Cardiac muscle cell (in vitro differentiated cells and primary cell): Measurements from ENCODE around the gene SMIM36. TPM values are rescaled to one million over a fixed set of nuclear protein-coding genes. Genes with fewer than 3 reads are reported as not detected.

ENCODE experiments used
- DNase-seq, 2 donors: peaks; one replicate each; pipeline versions ENCODE4 v3.0.0 to v3.0.0-alpha.2; 2010 to 2017; ENCODE audit warnings: low read depth in 1 of 2, low spot score in 1 of 2
- H3K27ac ChIP-seq: fragments of 200-600 bp; sonication (generic); 2 replicates; pipeline ENCODE4 v1.5.1; 2016
- H3K27me3 ChIP-seq: fragments of 200-600 bp; sonication (generic); 2 replicates; pipeline ENCODE4 v1.6.0; 2016; ENCODE audit warnings: control low read depth
- H3K36me3 ChIP-seq: fragments of 200-600 bp; sonication (generic); 2 replicates; pipeline ENCODE4 v1.5.1; 2016; ENCODE audit warnings: control low read depth
- H3K4me1 ChIP-seq: fragments of 200-600 bp; sonication (generic); 2 replicates; pipeline ENCODE4 v1.8.1; 2017; ENCODE audit warnings: low read depth, mild to moderate bottlenecking, mixed run types
- H3K4me3 ChIP-seq: fragments of 200-600 bp; sonication (generic); 2 replicates; pipeline ENCODE4 v1.5.1; 2016; ENCODE audit warnings: mild to moderate bottlenecking
- H3K9me3 ChIP-seq: fragments of 200-600 bp; sonication (generic); 2 replicates; pipeline ENCODE4 v1.5.1; 2017; ENCODE audit warnings: low read depth, mild to moderate bottlenecking, control low read depth
- polyA plus RNA-seq: library from polyadenylated mRNA; unstranded; fragments of >200 nt; fragmentation: Nextera tagmentation; extraction: Ambion mirVana; gene quantifications from 2 replicates; pipeline ENCODE4 v1.2.1, GENCODE V29; 2016
- total RNA-seq: library from RNA; depleted of rRNA; stranded (reverse); fragments of >200 nt; gene quantifications from 2 replicates; pipeline ENCODE4 v1.2.3, GENCODE V29; 2016
- TF ChIP-seq, protein P1 (sequence below): IDR thresholded peaks from 2 replicates; pipeline ENCODE4 v1.5.1; 2012; ENCODE audit warnings: low read depth, mild to moderate bottlenecking, low read length

The SMIM36 gene
- total and polyA plus RNA-seq, 2 experiments from 2014 or later = not detected

DNA sequence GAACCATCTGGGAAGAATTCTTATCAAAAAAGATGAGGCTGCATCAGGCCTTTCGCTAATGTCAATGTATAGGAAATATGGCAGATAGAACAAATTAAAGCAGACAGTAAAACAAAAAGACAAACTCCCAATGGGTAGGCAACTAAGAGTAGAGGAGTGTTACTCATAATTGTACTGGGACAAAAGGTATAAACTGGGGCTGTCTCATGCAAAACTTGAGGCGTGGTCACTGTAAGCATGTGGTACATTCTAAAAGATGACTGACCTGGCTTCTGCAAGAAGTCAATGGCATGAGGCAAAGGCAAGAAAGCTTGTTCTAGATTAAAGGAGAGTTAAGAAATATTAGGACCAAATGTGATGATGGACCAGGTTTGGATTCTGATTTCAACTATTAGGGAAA lies 26.7 kb downstream of the SMIM36 start:
- H3K27ac ChIP-seq = no peak overlapping the region
- no peak overlapping the region for H3K4me3 ChIP-seq
- TF ChIP-seq, protein P1, sequence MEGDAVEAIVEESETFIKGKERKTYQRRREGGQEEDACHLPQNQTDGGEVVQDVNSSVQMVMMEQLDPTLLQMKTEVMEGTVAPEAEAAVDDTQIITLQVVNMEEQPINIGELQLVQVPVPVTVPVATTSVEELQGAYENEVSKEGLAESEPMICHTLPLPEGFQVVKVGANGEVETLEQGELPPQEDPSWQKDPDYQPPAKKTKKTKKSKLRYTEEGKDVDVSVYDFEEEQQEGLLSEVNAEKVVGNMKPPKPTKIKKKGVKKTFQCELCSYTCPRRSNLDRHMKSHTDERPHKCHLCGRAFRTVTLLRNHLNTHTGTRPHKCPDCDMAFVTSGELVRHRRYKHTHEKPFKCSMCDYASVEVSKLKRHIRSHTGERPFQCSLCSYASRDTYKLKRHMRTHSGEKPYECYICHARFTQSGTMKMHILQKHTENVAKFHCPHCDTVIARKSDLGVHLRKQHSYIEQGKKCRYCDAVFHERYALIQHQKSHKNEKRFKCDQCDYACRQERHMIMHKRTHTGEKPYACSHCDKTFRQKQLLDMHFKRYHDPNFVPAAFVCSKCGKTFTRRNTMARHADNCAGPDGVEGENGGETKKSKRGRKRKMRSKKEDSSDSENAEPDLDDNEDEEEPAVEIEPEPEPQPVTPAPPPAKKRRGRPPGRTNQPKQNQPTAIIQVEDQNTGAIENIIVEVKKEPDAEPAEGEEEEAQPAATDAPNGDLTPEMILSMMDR = no peak
- no peaks in the 10 kb centered on the region for H3K36me3 ChIP-seq
- H3K4me1 ChIP-seq = no peaks in the 10 kb centered on the region
- H3K9me3 ChIP-seq = no peaks in the 10 kb centered on the region
- no peaks in the 10 kb centered on the region for H3K27me3 ChIP-seq
- DNase-seq = no peak

DNA sequence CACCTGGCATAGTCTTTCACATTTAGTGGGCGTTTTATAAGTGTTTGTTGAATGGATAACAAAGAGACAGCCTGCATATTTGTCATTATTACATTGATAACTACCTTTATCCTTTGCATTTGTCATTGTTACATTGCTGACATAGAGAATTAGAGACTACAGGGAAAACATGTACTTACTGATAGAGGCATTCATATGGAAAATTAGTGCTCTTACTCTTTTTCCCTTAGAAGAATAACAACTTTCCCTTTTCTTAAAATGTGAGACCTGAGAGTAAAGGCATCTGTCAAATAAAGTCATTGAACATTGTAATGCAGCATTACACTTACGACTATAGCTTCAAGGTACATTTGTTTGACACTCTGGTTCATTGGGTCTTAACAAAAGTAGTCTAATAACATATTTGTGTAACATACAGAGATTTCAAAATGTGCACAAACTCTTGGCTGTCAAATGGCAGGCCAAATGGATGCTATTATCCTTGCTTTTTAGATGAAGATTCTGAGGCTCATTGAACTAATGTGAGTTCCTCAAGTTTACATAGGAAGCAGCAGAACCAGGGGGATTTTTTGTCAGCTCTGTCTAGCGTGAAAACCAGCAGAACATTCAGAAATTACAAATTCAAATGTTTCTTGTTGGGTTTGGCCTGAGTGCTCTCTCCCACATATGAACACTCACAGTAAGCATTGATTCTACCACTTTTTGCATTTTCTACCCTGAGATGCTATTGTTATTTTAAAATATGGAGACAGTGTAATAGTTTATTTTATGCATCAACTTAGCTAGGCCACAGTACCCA lies 28.5 kb downstream of the SMIM36 start:
- TF ChIP-seq, protein P1 = no peak
- Histone ChIP-seq H3K4me1 (no peaks in the 10 kb centered on the region), H3K4me3 (no peak overlapping the region), H3K27me3 (no peaks in the 10 kb centered on the region), H3K27ac (no peak overlapping the region), H3K36me3 (no peaks in the 10 kb centered on the region), H3K9me3 (no peaks in the 10 kb centered on the region)
- no peak for DNase-seq

DNA sequence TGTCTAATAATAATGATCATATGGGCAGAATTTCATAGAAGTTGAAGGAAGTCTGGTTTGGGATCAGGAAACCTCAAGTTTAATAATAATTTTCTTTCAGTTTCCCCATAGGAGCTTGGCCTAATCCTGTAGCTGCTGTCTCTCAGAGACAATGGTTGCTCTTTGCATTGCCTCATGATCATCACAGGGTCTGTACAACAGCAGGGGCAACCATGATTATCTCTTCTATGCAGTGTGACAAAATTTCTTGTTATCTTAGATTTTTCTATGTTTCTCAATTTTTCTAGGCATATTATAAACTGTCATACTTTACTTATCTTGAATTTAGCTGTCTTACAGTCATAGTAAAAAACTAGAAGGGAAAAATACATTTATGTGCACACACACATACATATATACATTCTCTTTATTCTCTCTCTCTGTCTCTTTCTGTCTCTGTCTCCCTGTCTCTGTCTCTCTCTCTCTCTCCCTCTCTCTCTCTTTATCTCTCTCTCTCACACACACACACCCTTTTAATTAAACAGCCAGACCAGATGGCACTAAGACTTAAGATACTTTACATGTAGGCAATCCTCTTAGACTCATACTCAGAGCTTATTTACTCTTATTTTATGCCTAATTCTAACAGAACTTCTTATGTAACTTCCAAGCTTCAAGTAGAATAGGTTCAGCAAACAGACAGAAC lies 30.5 kb downstream of the SMIM36 start:
- Histone ChIP-seq H3K4me3 (no peak overlapping the region), H3K27ac (no peak overlapping the region), H3K36me3 (no peaks in the 10 kb centered on the region), H3K9me3 (no peaks in the 10 kb centered on the region), H3K27me3 (no peaks in the 10 kb centered on the region), H3K4me1 (no peaks in the 10 kb centered on the region)
- no peak for DNase-seq
- TF ChIP-seq, protein P1 = no peak

DNA sequence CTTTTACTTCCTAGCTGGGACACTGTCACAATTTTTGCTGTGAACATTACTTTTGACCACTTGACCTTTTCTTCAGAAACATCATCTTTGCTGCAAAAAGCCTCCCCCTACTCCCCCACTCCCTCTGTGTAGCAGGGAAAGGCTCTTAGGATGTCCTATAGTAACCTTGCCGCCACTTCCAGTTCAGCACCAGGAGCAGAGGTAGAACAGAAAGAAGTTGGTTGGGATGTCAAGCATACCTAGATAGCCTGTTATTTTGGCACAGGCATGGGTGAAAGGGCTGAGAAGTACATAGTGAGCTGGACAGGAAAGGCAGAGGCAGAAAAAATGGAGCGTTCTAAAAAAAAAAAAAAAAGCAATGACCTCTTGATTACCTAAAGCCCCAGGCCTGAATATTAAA lies 31.3 kb downstream of the SMIM36 start:
- Histone ChIP-seq H3K4me1 (no peaks in the 10 kb centered on the region), H3K27me3 (no peaks in the 10 kb centered on the region), H3K36me3 (no peaks in the 10 kb centered on the region), H3K4me3 (no peak overlapping the region), H3K27ac (no peak overlapping the region), H3K9me3 (no peaks in the 10 kb centered on the region)
- peak in 1 of 2 donors; percentile 44 for DNase-seq
- TF ChIP-seq, protein P1 = no peak

DNA sequence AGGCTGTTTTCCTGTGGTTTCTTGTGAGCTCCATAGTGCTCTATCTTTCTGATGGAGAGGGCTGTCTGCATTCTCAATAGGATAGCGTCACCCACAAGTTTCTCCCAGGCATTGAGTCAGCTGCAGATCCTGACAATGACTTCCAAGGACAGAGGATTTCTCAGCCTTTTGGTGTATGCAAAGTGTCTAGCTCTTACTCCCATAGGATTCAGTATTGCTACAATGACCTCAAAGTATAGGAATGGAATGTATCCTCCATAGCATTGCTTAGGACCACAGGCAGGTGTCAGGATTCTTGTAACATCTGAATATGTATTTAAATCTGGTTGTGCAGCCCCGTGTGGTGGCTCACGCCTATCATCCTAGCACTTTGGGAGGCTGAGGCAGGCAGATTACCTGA lies 32.3 kb downstream of the SMIM36 start:
- TF ChIP-seq, protein P1 = no peak
- Histone ChIP-seq H3K9me3 (no peaks in the 10 kb centered on the region), H3K4me3 (no peak overlapping the region)

More for the DNA sequence above, 32.3 kb downstream of the SMIM36 start:
- Histone ChIP-seq H3K27me3 (no peaks in the 10 kb centered on the region), H3K36me3 (no peaks in the 10 kb centered on the region), H3K27ac (no peak overlapping the region), H3K4me1 (no peaks in the 10 kb centered on the region)
- no peak for DNase-seq
